ENCODE data around the gene NFYC. TPM values are rescaled to one million over a fixed set of nuclear protein-coding genes. Genes with fewer than 3 reads are reported as not detected.
A peak's percentile ranks its signal among the peaks of the same experiment; 100 is the strongest.

Gene NFYC
- total RNA-seq, 1 donor from 2014 or later = 51.1 TPM

Small RNAs within 50 kb of the gene (microRNA-seq; reads per million reads assigned to microRNA genes)
- gene MIR30C1 (93.9 reads per million, percentile 66 among the genes with 10 or more reads in this experiment), gene MIR30E (13,526 reads per million, percentile 96 among the genes with 10 or more reads in this experiment)

Other genes starting within 250 kb of the NFYC start
- gene ZFP69B, start 241.2 kb upstream of the NFYC start, total RNA-seq = 4.3 and 5.4 TPM in 2 replicates
- gene ZFP69, start 214.4 kb upstream of the NFYC start, total RNA-seq = 1.4 and 1.8 TPM in 2 replicates
- gene EXO5, start 182.9 kb upstream of the NFYC start, total RNA-seq = 6.5 and 6.8 TPM in 2 replicates
- 3.9 and 5.8 TPM in 2 replicates for gene ZNF684, start 160.1 kb upstream of the NFYC start, total RNA-seq
- gene RIMS3, start 26.0 kb upstream of the NFYC start, total RNA-seq = 4.3 and 4.9 TPM in 2 replicates
- 0.89 and 1.5 TPM in 2 replicates for gene KCNQ4, start 92.1 kb downstream of the NFYC start, total RNA-seq
- gene CITED4, start 170.7 kb downstream of the NFYC start, total RNA-seq = 4.8 and 7.1 TPM in 2 replicates

Measured in astrocyte (in vitro differentiated cells and primary cell).